NCI-H2081 (cell line): ENCODE measurements around the gene KIF3A.

Experiments
- DNase-seq, 2 experiments: peaks; one replicate each; lab custom pipeline; 2025; lab: John Stamatoyannopoulos, UW

The KIF3A gene

DNA sequence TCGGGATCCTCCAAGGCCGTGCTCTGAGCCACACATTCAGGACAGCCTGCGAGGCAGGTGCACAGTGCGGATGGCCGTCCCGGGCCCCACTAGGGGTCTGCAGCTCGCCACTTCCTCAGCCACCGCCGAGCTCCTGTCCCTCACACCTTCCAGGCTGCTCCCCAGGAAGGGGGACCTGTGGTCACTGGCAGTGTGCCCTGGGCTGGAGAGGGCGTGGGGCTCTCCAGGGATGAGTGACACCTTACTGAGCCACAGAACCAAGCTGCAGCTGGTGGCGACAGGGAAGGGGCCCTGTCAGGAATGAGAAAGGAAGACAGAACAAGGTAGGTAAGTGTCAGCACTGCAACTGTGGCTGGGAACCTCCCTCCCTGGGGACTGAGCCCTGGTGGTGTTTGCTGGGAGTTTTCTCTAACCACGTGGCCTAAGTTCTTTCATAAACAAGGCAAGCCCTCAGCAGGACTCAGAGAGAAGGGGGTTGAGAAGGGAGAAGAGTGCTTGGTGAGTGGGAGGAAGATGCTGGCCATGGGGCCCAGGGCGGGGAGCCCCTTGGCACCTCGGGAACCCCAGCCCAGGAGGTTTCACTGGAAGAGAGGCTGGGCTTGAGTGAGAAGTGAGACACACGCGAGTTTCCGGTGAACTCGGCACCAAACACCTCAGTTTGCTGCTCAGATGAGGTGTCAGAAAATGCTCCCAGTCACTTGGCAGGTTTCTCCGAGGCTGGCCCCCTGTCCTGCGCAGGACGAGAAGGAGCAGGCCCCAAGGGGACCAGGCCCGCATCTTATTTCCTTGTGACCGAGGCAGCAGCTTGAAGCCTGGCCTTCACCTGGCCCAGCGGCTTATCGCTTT is 74.2 kb downstream of the KIF3A start:
- no peak for DNase-seq

DNA sequence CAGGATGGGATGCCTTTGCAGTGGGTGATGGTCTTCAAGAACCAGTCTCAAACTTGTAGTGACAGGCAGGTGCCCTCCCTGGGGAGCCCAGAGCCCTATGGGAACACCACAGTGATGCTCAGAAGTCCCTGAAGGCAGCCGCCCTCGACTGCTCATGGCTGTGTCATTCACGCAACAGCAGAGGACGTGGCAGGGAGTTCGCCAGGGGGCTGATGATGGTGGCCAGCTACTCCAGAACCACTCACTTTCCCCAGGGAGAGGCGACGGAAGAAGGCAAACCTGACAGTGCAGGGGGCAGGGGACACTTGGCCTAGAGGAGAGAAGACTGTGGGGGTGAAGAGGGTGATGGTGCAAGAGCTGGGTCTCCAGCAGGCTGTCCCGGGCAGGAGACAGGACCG is 75.3 kb downstream of the KIF3A start:
- no peak for DNase-seq

GRCh38 chr5:132661231-132662003 is 75.9 kb downstream of the KIF3A start:
- DNase-seq = no peak

GRCh38 chr5:132659598-132660493 is 77.5 kb downstream of the KIF3A start:
- DNase-seq = no peak

DNA sequence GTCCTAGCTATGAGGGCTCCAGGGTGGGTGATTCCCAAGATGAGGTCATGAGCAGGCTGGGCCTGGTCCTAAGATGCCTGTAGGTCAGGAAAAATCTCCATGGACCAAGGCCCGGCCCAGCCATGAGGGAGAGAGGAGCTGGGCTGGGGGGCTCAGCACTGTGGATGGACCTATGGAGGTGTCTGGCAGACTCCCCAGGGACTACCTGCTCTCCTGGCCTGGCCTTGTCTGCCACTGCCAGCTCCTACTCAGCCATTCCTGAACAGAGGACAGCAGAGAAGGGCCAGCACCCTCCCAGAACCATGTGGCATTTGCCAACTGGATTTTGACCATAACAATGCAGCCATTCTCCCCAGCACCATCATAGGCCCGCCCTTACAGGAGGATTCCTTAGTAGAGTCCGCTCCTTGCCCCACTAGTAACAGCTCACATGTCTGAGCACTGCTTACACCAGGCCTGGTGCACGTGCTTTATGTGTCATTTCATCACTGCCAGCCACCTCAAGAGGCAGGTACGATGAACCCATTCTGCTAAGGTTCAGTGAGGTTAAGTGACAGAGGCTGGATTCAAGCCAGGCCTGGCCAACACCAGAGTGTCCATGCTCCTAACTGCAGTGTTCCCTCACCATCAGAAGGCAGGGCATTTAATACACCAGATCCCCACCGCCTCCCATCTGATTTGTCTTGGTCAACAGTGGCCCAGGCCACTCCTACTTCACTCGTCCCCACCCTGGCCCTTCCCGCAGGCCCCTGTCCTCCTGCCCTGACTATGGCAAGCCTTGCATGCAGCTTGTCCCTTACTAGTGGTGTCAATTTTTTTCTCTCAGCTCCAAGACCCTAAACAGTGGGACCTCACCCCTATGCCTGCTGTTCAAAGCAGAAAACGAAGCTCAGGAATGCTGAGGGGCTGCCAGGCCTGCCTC is 78.7 kb downstream of the KIF3A start:
- DNase-seq = no peak

GRCh38 chr5:132657676-132658380 is 79.5 kb downstream of the KIF3A start, which contains the start of gene IL13:
TSS of gene IL13 (plus strand) at chr5:132658173. CDS start at chr5:132658187, 14 bp downstream.
- DNase-seq = no peak

DNA sequence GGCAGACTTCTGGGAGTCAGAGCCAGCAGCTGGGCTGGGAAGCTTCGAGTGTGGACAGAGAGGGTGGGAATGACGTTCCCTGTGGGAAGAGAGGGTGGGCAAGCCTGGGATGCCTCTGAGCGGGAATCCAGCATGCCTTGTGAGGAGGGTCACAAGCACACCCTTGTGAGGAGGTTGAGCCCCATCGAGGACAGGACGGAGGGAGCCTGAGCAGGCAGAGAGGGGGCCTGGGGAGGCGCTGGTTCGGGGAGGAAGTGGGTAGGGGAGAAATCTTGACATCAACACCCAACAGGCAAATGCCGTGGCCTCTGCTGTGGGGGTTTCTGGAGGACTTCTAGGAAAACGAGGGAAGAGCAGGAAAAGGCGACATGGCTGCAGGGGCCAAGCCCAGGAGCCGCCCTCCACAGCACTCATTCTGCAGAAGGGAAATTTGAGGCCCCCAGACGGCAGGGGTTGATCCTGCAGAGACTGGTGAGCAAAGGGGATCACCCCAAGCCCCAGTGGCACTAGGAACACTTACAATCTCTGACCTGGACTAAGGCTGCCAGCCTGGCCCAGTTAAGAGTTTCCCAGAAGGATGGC is 80.5 kb downstream of the KIF3A start:
- DNase-seq = no peak

DNA sequence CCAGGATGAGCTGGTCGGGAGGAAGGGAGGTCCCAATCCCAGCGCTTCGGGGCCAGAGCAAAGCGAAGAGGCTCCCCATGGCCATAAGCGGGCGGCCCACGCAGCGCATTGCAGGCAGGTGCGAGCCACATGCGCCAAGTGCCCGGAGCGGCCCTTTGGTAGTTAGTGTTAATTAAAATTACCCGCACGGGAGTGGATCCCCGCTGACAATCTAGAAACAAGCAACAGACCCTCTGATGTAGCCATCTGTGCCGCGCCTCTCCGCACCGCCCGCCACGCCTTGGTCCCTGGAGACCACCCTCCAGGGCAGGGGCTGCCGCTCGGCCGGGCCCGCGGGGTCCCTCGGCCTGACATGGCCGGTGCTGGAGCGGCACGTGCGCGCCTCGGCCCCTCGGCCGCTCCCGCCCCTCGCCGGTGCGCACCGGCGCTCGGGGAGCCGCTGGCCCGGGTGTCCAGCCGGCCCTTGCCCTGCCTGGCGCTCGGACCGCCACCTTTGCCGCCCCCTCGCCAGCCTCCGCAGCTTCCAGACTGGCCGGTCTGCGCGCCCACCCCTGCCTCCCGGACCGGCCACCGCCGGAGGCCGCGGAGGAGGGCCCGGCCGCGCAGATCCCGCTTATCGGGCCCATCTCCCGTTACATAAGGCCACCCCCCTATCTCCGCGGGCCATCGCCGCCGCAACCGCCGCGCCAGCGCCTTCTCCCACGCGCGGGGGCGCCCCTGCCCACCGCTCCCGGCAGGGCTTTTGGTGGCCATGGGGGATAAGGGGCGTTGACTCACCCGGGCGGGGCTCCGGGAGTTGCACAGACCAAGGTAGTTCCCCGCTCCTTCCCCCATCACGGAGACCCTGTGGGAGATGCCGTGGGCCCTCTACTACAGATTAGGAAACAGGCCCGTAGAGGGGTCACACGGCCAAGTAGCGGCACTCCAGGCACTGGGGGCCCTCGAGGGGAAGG is 81.2 kb downstream of the KIF3A start:
- no peak for DNase-seq

- no peak for DNase-seq
Measured at GRCh38 chr5:132653716-132654115, 83.6 kb downstream of the KIF3A start.

- DNase-seq = no peak
Measured at GRCh38 chr5:132651838-132652469, 85.4 kb downstream of the KIF3A start.

DNA sequence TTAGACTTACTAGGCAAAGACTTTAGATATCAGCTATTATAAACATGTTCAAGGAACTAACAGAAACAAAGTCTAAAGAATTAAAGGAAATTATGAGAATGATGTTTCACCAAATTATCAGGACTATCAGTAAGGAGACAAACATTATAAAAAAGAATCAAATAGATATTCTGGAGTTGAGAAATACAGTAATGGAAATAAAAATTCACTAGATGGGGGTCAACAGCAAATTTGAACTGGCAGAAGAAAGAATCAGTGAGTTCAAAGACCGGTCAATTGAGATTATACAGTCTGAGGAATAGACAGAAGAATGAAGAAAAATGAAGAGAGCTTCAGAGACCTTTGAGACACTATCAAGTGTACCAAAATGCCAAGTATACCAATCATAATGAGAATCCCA is 89.0 kb downstream of the KIF3A start:
- no peak for DNase-seq

DNA sequence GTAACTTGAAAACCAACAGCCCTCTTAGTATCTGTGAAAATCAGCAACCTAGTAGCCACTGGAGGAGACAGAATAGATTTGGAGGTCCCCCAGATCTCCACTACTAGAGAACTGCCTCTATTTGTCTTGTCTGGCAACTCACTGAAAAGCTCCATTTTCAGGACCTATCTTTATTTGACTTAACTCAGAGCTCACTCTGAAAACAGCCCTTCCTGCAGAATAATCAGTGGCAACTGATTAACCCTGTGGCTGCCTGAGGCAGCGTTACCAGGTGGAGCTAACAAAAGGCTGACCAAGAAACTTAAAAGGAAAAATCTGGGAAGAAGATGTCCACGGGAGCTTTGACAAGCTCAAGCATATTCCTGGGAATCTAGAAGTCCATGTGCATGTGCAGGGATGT is 89.9 kb downstream of the KIF3A start:
- DNase-seq = no peak

GRCh38 chr5:132646583-132647266 is 90.6 kb downstream of the KIF3A start:
- DNase-seq = no peak

GRCh38 chr5:132644177-132644576 is 93.2 kb downstream of the KIF3A start:
- DNase-seq = no peak
